Smooth muscle cell (in vitro differentiated cells): ENCODE results near the gene CTNS. TPM values are rescaled to one million over a fixed set of nuclear protein-coding genes. Genes with fewer than 3 reads are reported as not detected.

Experiments used
- DNase-seq: peaks from one replicate; lab custom pipeline; 2025; ENCODE audit not compliant: unreplicated experiment; lab: John Stamatoyannopoulos, UW
- H2AFZ ChIP-seq: fragments of 200-600 bp; sonication (generic); 2 replicates; pipeline ENCODE4 v1.6.0; 2016; ENCODE audit warnings: antibody characterized with exemption, low read depth, mild to moderate bottlenecking
- H3F3A ChIP-seq: fragments of 200-600 bp; sonication (generic); 2 replicates; pipeline ENCODE4 v1.6.0; 2017; ENCODE audit warnings: antibody characterized with exemption, low read depth
- H3K27ac ChIP-seq: fragments of 200-600 bp; sonication (generic); 2 replicates; pipeline ENCODE4 v1.5.1; 2016; ENCODE audit warnings: low read depth, mild to moderate bottlenecking
- H3K27me3 ChIP-seq: fragments of 200-600 bp; sonication (generic); 2 replicates; pipeline ENCODE4 v1.6.1; 2016; ENCODE audit warnings: low read depth, mild to moderate bottlenecking
- H3K36me3 ChIP-seq: fragments of 200-600 bp; sonication (generic); 2 replicates; pipeline ENCODE4 v1.5.1; 2016; ENCODE audit warnings: low read depth
- H3K4me1 ChIP-seq: fragments of 200-600 bp; sonication (generic); 2 replicates; pipeline ENCODE4 v1.5.1; 2016; ENCODE audit warnings: low read depth
- H3K4me2 ChIP-seq: fragments of 200-600 bp; sonication (generic); 2 replicates; pipeline ENCODE4 v1.6.0; 2016; ENCODE audit warnings: mild to moderate bottlenecking
- H3K4me3 ChIP-seq: fragments of 200-600 bp; sonication (generic); 2 replicates; pipeline ENCODE4 v1.5.1; 2016; ENCODE audit warnings: mild to moderate bottlenecking
- H3K79me2 ChIP-seq: fragments of 200-600 bp; sonication (generic); 2 replicates; pipeline ENCODE4 v1.6.0; 2016; ENCODE audit warnings: low read depth, mild to moderate bottlenecking
- H3K9ac ChIP-seq: fragments of 200-600 bp; sonication (generic); 2 replicates; pipeline ENCODE4 v1.6.0; 2016; ENCODE audit warnings: low read depth
- H3K9me3 ChIP-seq: fragments of 200-600 bp; sonication (generic); replicated peaks from 2 replicates; pipeline ENCODE4 v1.5.1; 2016; ENCODE audit warnings: low read depth
- H4K20me1 ChIP-seq: fragments of 200-600 bp; sonication (generic); 2 replicates; pipeline ENCODE4 v1.6.0; 2016; ENCODE audit warnings: low read depth
- WGBS: methylation state at CpG from one replicate; pipeline ENCODE4 v1.1.7; 2016; ENCODE audit warnings: low lambda C conversion rate; 5-methylcytosine and 5-hydroxymethylcytosine counted together
- polyA plus RNA-seq: library from polyadenylated mRNA; unstranded; fragments of >200 nt; fragmentation: Nextera tagmentation; extraction: Ambion mirVana; gene quantifications from 2 replicates; pipeline ENCODE4 v1.2.1, GENCODE V29; 2016
- total RNA-seq: library from RNA; depleted of rRNA; stranded (reverse); fragments of >200 nt; gene quantifications from 2 replicates; pipeline ENCODE4 v1.2.3, GENCODE V29; 2014
- TF ChIP-seq, protein P1 (sequence below): fragments of 200-600 bp; sonication (generic); IDR thresholded peaks from 2 replicates; pipeline ENCODE4 v1.5.1; 2017; ENCODE audit warnings: borderline replicate concordance, mild to moderate bottlenecking, antibody characterized with exemption; ENCODE audit not compliant: insufficient read depth, poor library complexity, severe bottlenecking

The CTNS gene
- total and polyA plus RNA-seq, 2 experiments from 2014 or later, result 13.7 to 24.9 TPM

DNA sequence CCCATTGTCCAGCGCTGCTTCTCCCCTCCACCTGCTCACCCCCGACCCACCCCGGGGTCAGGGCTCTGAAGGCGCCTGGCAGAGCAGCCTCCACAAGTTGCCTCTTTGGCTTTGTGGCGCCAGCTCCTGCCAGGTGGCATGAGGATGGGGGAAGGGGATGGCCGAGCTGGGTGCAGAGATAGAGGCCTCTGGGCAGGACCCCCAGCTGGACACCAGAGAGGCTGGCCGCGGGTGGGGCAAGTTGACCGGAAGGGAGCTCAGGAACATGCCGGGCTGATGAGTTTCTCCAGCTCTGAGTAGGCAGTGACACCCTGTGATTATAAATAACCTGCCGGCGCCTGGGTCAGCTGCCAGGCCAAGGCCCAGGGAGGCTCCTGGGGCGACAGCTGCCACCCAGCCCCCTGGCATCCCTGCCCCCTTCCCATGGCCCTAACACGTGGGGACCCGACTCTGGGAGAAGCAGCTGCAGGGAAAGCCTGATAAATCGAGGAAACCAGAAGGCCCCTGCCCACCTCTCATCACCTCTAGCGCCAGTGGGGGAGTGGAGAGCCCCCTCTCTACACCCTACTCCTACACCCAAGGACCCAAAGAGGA lies 58.7 kb downstream of the CTNS start:
- TF ChIP-seq, protein P1, sequence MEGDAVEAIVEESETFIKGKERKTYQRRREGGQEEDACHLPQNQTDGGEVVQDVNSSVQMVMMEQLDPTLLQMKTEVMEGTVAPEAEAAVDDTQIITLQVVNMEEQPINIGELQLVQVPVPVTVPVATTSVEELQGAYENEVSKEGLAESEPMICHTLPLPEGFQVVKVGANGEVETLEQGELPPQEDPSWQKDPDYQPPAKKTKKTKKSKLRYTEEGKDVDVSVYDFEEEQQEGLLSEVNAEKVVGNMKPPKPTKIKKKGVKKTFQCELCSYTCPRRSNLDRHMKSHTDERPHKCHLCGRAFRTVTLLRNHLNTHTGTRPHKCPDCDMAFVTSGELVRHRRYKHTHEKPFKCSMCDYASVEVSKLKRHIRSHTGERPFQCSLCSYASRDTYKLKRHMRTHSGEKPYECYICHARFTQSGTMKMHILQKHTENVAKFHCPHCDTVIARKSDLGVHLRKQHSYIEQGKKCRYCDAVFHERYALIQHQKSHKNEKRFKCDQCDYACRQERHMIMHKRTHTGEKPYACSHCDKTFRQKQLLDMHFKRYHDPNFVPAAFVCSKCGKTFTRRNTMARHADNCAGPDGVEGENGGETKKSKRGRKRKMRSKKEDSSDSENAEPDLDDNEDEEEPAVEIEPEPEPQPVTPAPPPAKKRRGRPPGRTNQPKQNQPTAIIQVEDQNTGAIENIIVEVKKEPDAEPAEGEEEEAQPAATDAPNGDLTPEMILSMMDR, result no peak
- Histone ChIP-seq H4K20me1 (no peaks in the 10 kb centered on the region), H3K4me2 (peak overlapping the region; percentile 97), H3K79me2 (no peaks in the 10 kb centered on the region), H2AFZ (no peak overlapping the region), H3K36me3 (no peaks in the 10 kb centered on the region), H3K9ac (no peak overlapping the region), H3F3A (no peaks in the 10 kb centered on the region), H3K4me1 (no peaks in the 10 kb centered on the region), H3K9me3 (no peaks in the 10 kb centered on the region), H3K27ac (no peak overlapping the region), H3K4me3 (peak overlapping the region; percentile 56), H3K27me3 (peaks cover 58% of the 10 kb centered on the region)
- WGBS, result 52% methylated on average over 15 of the region's 17 CpGs
- DNase-seq, result no peak

DNA sequence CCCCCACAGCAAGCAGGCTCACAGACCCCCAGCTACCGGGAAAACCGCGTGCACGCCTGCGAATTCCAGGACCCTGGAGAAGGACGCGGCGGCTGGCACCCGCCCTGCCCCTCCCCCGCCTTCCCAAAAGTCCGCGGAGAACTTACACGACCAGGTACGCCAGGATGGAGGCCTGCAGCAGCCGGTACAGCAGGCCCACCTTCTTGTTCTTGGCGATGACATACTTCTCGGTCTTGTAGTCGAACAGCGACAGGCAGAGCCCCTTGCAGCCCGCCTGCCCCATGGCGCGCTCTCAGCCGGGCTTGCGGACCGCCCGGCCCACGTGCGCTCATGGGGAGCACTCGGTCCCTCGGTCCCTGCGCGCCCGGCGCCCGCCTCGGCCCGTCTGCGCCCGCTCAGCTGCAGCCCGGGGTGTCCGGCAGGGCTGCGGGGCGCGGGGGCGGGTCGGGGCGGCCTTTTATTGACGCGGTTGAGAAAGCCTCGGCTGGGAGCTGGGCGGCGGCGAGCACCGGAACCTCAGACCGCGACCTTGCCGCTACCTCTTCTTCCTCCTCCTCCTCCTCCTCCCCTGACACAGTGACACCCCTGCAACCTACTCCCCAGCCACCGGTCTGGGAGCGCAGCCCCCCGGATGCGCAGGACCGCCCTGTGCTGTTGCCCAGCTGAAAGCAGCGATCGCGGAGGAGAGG lies 59.3 kb downstream of the CTNS start, which contains the start of gene P2RX5:
Gene P2RX5 (minus strand): TSS at position 433 of the 689 bp plus-strand sequence. CDS start 150 bp downstream, at position 283.
- peaks cover 58% of the 10 kb centered on the region for H3K27me3 ChIP-seq
- DNase-seq, result no peak
- TF ChIP-seq, protein P1, result no peak

DNA sequence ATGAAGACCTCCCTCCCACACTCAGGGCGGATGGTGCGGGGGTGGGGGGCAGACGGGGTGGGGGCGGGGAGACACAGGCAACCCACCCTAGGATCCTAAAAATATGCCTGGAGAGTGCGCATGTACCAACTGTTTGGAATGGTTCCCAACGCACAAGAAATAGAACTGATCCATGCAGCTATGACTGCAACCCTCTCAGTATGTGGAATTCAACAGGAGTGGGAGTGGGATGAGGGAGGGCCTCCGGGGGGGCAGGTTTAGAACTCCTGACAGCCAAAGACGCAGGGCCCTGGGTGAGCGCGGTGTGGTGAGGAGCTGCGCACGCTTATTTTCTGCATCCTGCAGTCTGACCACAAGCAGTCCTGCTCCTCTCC lies 60.5 kb downstream of the CTNS start:
- Histone ChIP-seq H2AFZ (no peak overlapping the region), H3K4me2 (no peak overlapping the region), H4K20me1 (no peaks in the 10 kb centered on the region), H3K36me3 (no peaks in the 10 kb centered on the region), H3K9ac (no peak overlapping the region), H3K9me3 (no peaks in the 10 kb centered on the region), H3K27me3 (peaks cover 58% of the 10 kb centered on the region), H3K4me1 (no peaks in the 10 kb centered on the region), H3K4me3 (no peak overlapping the region), H3F3A (no peaks in the 10 kb centered on the region), H3K27ac (no peak overlapping the region), H3K79me2 (no peaks in the 10 kb centered on the region)
- TF ChIP-seq, protein P1, result no peak
- 62% methylated on average over 12 of the region's 12 CpGs for WGBS
- no peak for DNase-seq

More for the DNA sequence above, 59.3 kb downstream of the CTNS start, which contains the start of gene P2RX5:
- Histone ChIP-seq H3K4me3 (peak within 1 kb of the TSS; percentile 56), H4K20me1 (no peaks in the 10 kb centered on the region), H3K9me3 (no peaks in the 10 kb centered on the region), H3K79me2 (no peaks in the 10 kb centered on the region), H3K9ac (no peak within 1 kb of the TSS), H3F3A (no peaks in the 10 kb centered on the region), H3K36me3 (no peaks in the 10 kb centered on the region), H3K4me1 (no peaks in the 10 kb centered on the region), H2AFZ (no peak within 1 kb of the TSS), H3K4me2 (peak within 1 kb of the TSS; percentile 97), H3K27ac (no peak within 1 kb of the TSS)
- WGBS, result 3% methylated on average over 59 of the region's 65 CpGs
